AG04450 (cell line): ENCODE data around the gene TRMT61A. TPM values are rescaled to one million over a fixed set of nuclear protein-coding genes. Genes with fewer than 3 reads are reported as not detected.

ENCODE experiments used
- CTCF ChIA-PET: fragments of 300-600, 350-600 bp; formaldehyde crosslinking; extraction: SDS; loops from one replicate; lab custom pipeline; 2022; ENCODE audit warnings: antibody characterized with exemption, inconsistent platforms; lab: Charles Lee
- POLR2A ChIA-PET: fragments of 350-600 bp; formaldehyde crosslinking; extraction: SDS; loops from one replicate; lab custom pipeline; 2021; ENCODE audit warnings: antibody characterized with exemption, inconsistent platforms; lab: Yijun Ruan, JAX
- DNase-seq: peaks from one replicate; pipeline ENCODE4 v3.0.0-alpha.2; 2011; ENCODE audit warnings: low read depth, low spot score
- H3K27ac ChIP-seq: one replicate; pipeline ENCODE4 v1.5.1; 2012; ENCODE audit warnings: low read depth, low read length, control low read depth
- H3K27me3 ChIP-seq: one replicate; pipeline ENCODE4 v1.6.0; 2012; ENCODE audit warnings: low read length; ENCODE audit not compliant: control insufficient read depth, insufficient read depth
- H3K4me3 ChIP-seq: 2 replicates; pipeline ENCODE4 v1.5.1; 2011; ENCODE audit warnings: mild to moderate bottlenecking, low read depth, low read length, control low read depth
- H3K9me3 ChIP-seq: 2 replicates; pipeline ENCODE4 v1.5.1; 2012; ENCODE audit warnings: low read length; ENCODE audit not compliant: control insufficient read depth, insufficient read depth
- polyA plus RNA-seq: library from polyadenylated mRNA; depleted of rRNA; stranded (reverse); fragments of >200 nt; gene quantifications from 2 replicates; pipeline ENCODE4 v1.2.3, GENCODE V29; 2011
- TF ChIP-seq, protein P1 (sequence below): IDR thresholded peaks from 2 replicates; pipeline ENCODE4 v1.5.1; 2011; ENCODE audit warnings: low read depth, low read length, control low read depth, inconsistent platforms

The TRMT61A gene
- polyA plus RNA-seq, 1 experiment = 4.4 TPM

DNA sequence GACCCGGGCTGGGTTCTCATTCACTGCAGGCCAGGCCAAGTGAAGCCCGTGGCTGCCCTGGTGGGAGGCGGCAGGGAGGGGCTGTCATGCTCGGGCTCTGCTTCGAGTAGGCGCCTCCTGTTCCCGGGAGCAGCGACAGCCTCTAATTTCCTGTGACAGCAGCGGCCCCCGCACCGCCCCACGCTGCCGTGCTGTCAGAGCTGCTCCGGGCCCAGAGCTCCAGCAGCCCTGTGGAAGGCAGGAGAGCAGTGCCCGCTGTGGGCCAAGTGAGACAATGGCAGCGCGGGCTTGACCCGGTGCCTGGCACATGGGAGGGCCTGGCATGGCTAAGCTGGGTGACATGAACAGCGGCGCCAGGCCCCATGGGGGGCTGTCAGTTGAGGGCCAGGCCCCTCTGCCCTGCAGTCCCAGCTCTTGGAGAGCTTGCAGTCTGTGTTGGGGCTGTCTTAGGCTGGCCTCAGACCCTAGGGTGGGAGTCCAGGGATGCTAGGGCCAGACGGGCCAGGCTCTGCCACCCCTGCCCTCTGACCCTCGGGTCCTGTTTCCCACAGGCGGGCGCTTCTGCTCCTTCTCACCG lies 5.1 kb downstream of the TRMT61A start:
- Histone ChIP-seq H3K9me3 (no peaks in the 10 kb centered on the region; the same call in 1 of the 2 replicates), H3K27me3 (no peaks in the 10 kb centered on the region), H3K27ac (no peak overlapping the region), H3K4me3 (no peak overlapping the region)
- POLR2A ChIA-PET = interaction anchor here (0.5 kb wide), 1 partner anchor 58 kb away, joined by 3 read pairs; no protein-coding TSS in a partner anchor
- DNase-seq = no peak
- TF ChIP-seq, protein P1, sequence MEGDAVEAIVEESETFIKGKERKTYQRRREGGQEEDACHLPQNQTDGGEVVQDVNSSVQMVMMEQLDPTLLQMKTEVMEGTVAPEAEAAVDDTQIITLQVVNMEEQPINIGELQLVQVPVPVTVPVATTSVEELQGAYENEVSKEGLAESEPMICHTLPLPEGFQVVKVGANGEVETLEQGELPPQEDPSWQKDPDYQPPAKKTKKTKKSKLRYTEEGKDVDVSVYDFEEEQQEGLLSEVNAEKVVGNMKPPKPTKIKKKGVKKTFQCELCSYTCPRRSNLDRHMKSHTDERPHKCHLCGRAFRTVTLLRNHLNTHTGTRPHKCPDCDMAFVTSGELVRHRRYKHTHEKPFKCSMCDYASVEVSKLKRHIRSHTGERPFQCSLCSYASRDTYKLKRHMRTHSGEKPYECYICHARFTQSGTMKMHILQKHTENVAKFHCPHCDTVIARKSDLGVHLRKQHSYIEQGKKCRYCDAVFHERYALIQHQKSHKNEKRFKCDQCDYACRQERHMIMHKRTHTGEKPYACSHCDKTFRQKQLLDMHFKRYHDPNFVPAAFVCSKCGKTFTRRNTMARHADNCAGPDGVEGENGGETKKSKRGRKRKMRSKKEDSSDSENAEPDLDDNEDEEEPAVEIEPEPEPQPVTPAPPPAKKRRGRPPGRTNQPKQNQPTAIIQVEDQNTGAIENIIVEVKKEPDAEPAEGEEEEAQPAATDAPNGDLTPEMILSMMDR = no peak
- CTCF ChIA-PET = interaction anchor here (0.6 to 2.0 kb wide), 2 partner anchors 16 to 231 kb away, joined by 3 to 8 read pairs; no protein-coding TSS in a partner anchor

- CTCF ChIA-PET = interaction anchor here (0.6 kb wide), 1 partner anchor 230 kb away, joined by 3 read pairs; no protein-coding TSS in a partner anchor
- POLR2A ChIA-PET = no interaction called here
- no peaks in the 10 kb centered on the region for H3K27me3 ChIP-seq
- DNase-seq = no peak
- H3K27ac ChIP-seq = no peak overlapping the region
- TF ChIP-seq, protein P1 = no peak
- no peaks in the 10 kb centered on the region; the same call in 1 of the 2 replicates for H3K9me3 ChIP-seq
- no peak overlapping the region for H3K4me3 ChIP-seq
These were observed 5.6 kb downstream of the TRMT61A start for GRCh38 chr14:103534576-103535061.

DNA sequence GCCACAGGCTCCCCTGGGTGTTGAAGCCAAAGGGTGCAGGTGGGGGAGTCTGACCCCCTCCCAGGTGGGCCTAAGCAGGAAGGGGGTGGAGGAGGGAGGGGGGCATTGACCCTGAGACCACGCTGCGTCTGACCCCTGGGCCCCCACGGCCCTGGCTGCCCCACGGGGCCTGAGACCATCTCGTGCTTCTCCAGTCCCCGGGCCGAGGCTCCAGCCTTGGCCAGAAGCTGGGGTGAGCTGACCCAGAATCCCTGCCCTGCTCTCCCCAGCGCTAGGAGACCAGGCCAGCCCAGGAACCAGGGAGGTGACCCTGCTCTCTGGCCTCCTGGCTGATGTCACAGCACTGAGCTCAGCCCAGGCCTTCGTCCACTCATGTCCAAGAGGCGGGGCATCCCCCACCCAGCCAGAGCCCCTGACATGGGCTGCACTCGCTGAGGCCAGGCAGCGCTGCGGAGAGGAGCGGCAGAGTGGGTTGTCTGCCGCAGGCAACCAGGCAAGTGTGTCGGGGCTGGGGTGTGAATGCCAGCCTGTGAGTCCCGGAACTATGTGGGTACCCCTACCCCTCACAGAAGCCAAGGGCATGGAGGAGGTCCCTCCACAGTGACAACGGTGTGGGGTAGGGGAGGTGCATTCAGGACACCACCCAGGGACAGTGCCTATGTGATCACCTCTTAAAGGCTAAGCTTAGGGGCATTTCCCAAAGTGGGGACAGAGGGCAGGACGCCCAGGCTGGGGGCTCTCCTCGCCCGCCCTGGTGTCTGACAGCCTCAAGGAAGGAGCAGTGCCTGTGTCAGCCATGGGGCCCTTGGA lies 6.3 kb downstream of the TRMT61A start:
- ChIA-PET POLR2A (interaction anchor here (0.5 kb wide), 1 partner anchor 263 kb away, joined by 6 read pairs; no protein-coding TSS in a partner anchor), CTCF (interaction anchor here (0.6 kb wide), 1 partner anchor 230 kb away, joined by 3 read pairs; no protein-coding TSS in a partner anchor)
- TF ChIP-seq, protein P1 = no peak
- H3K9me3 ChIP-seq = no peaks in the 10 kb centered on the region
- H3K27me3 ChIP-seq = no peaks in the 10 kb centered on the region
- no peak overlapping the region for H3K27ac ChIP-seq
- DNase-seq = no peak
- no peak overlapping the region for H3K4me3 ChIP-seq

DNA sequence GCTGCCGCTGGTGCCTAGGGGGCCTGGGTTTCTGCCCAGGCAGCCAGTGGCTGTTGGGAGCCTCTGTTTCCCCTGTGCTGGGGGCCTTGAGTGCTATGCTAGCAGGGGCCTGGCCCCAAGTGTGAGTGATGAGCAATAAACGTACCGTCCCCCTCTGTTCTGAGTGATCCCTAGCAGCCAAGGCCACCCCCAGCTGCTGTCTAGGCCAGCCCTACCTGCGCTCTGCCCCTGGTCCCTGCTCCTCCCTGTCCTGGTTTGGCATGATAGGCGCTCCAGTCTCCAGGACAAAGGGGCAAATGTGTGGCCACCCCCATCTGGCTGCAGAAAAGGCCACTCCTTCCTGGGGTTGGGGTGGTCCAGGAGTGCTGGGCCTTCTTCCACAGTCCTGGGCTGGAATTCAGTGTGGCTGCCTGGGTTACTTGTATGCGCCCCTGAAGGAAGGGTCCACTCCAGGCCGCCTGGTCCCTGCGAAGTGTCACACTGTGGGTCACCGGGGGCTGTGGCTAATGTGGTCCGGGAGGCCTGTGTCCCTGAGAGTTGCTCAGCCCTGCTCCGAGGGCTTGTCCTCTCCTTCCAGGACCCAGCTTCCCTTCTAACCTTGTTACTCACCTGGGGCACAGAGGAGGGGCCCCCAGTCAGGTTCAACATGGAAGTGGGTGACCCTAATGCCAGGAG lies 7.0 kb downstream of the TRMT61A start:
- Histone ChIP-seq H3K4me3 (no peak overlapping the region), H3K27ac (no peak overlapping the region), H3K27me3 (no peaks in the 10 kb centered on the region), H3K9me3 (no peaks in the 10 kb centered on the region)
- TF ChIP-seq, protein P1 = no peak
- no peak for DNase-seq
- ChIA-PET POLR2A (interaction anchor here (0.5 kb wide), 1 partner anchor 263 kb away, joined by 6 read pairs; no protein-coding TSS in a partner anchor), CTCF (no interaction called here)
